Epithelial cell of esophagus (primary cell): ENCODE data around the gene ARMC10.

Source experiments
- DNase-seq: peaks from one replicate; pipeline ENCODE4 v3.0.0; 2010; ENCODE audit warnings: low read depth
- H3K4me3 ChIP-seq: 2 replicates; pipeline ENCODE4 v1.5.1; 2011; ENCODE audit warnings: mild to moderate bottlenecking, low read length, control low read depth
- TF ChIP-seq, protein P1 (sequence below): IDR thresholded peaks from 2 replicates; pipeline ENCODE4 v1.5.1; 2011; ENCODE audit warnings: low read depth, mild to moderate bottlenecking, low read length, control low read depth, inconsistent platforms; ENCODE audit not compliant: insufficient read depth; ENCODE audit errors: missing control alignments

The ARMC10 gene

DNA sequence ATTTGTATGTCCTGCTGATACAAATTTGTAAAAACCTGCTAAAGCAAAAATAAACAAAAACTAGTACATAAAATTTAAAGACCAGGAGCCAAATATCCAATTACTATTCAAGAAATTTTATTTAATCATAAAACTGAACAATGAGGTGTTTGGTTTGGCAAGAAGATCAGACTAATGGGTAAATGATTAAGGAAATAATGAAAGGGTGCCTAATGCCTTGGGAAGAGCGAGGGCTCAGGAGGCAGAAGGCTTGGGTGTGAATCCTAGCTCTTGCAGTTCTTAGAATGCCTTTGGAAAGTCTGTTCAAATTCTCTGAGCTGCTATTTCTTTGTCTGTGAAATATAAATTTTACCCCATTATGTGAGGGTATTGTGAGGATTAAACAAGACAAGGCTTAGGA is 41.6 kb downstream of the ARMC10 start:
- no peak for DNase-seq
- no peak overlapping the region for H3K4me3 ChIP-seq
- TF ChIP-seq, protein P1, sequence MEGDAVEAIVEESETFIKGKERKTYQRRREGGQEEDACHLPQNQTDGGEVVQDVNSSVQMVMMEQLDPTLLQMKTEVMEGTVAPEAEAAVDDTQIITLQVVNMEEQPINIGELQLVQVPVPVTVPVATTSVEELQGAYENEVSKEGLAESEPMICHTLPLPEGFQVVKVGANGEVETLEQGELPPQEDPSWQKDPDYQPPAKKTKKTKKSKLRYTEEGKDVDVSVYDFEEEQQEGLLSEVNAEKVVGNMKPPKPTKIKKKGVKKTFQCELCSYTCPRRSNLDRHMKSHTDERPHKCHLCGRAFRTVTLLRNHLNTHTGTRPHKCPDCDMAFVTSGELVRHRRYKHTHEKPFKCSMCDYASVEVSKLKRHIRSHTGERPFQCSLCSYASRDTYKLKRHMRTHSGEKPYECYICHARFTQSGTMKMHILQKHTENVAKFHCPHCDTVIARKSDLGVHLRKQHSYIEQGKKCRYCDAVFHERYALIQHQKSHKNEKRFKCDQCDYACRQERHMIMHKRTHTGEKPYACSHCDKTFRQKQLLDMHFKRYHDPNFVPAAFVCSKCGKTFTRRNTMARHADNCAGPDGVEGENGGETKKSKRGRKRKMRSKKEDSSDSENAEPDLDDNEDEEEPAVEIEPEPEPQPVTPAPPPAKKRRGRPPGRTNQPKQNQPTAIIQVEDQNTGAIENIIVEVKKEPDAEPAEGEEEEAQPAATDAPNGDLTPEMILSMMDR: no peak

- DNase-seq: no peak
- TF ChIP-seq, protein P1: no peak
- no peak overlapping the region for H3K4me3 ChIP-seq
Observed at GRCh38 chr7:103116991-103117390, 42.1 kb downstream of the ARMC10 start.

GRCh38 chr7:103117465-103117864 is 42.5 kb downstream of the ARMC10 start:
- TF ChIP-seq, protein P1: no peak
- no peak for DNase-seq
- no peak overlapping the region for H3K4me3 ChIP-seq

GRCh38 chr7:103119791-103120291 is 44.9 kb downstream of the ARMC10 start:
- no peak overlapping the region for H3K4me3 ChIP-seq
- no peak for DNase-seq
- TF ChIP-seq, protein P1: no peak

DNA sequence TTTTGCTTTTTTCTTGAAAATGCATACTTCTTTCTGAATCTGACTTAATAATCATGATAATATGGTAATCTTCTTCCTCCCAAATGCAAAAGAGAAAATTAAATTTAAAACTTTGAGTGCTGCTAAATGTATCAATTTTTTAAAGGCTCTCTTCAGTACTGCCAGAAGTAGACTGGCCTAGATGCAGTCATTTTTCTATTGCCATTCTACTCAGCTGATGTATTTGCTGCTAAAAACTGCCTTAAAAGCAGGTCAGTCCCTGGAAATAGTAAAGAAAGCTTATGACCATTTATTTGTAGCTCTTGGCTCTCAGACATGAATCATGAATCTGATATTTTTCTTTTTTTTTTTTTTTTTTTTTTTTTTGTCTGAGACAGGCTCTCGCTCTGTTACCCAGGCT is 45.4 kb downstream of the ARMC10 start:
- TF ChIP-seq, protein P1: no peak
- no peak overlapping the region for H3K4me3 ChIP-seq
- DNase-seq: no peak

- no peak for DNase-seq
- TF ChIP-seq, protein P1: no peak
- no peak overlapping the region for H3K4me3 ChIP-seq
Observed at GRCh38 chr7:103121641-103122040, 46.7 kb downstream of the ARMC10 start.

DNA sequence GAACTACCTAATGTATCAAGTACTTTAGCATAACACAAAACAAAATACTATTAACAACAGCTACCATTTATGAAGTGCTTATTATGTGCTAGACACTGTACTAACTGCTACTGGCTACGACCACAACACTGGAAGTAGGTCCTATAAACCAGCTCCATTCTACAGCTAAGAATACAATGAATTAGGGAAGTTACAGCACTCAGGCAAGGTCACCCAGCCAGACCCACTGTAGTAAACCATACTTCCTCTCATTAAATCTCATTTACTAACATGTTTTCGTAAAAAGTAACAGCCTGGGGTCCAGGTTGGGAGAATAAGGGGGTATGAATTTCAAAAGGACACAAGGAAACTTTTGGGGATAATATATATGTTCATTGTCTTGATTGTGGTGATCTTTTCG is 48.6 kb downstream of the ARMC10 start:
- TF ChIP-seq, protein P1: no peak
- no peak for DNase-seq
- H3K4me3 ChIP-seq: no peak overlapping the region
